H1 (cell line): Measurements from ENCODE around the gene GLRX.

Experiments used
- ASH2L ChIP-seq: fragments of 200-600, 300-600 bp; sonication (generic); IDR thresholded peaks from one replicate; pipeline ENCODE4 v1.7.1; 2017; ENCODE audit warnings: low read length
- BCL11A ChIP-seq, 2 experiments: IDR thresholded peaks; one replicate each; pipeline ENCODE4 v1.6.1; 2011; ENCODE audit warnings: low read depth in 2 of 2, low read length in 2 of 2, mild to moderate bottlenecking in 2 of 2
- CTCF ChIP-seq, 3 experiments: IDR thresholded peaks; 1 replicate in 2 of 3; 2 replicates in 1 of 3; pipeline versions ENCODE4 v1.5.1 to v1.6.1; 2011; ENCODE audit warnings: low read length in 3 of 3, mild to moderate bottlenecking in 3 of 3, inconsistent platforms in 2 of 3, low read depth in 1 of 3, moderate library complexity in 1 of 3; ENCODE audit not compliant: insufficient read depth in 1 of 3; ENCODE audit errors: control extremely low read depth in 1 of 3
- EGR1 ChIP-seq: IDR thresholded peaks from 2 replicates; pipeline ENCODE4 v1.6.1; 2011; ENCODE audit warnings: low read depth, low read length, borderline replicate concordance
- GTF2F1 ChIP-seq: IDR thresholded peaks from 2 replicates; pipeline ENCODE4 v1.6.1; 2012; ENCODE audit warnings: low read depth, low read length, improper control_type of control experiment, borderline replicate concordance
- MAFK ChIP-seq: IDR thresholded peaks from 2 replicates; pipeline ENCODE4 v1.6.1; 2012; ENCODE audit warnings: low read depth, mild to moderate bottlenecking, improper control_type of control experiment, low read length
- POLR2A ChIP-seq, 2 experiments: IDR thresholded peaks; 1 replicate in 1 of 2; 2 replicates in 1 of 2; pipeline ENCODE4 v1.6.1; 2011; ENCODE audit warnings: low read depth in 2 of 2, low read length in 2 of 2, mild to moderate bottlenecking in 2 of 2; ENCODE audit errors: control extremely low read depth in 1 of 2
- RAD21 ChIP-seq, 2 experiments: IDR thresholded peaks in 1 of 2; conservative IDR thresholded peaks in 1 of 2; 2 replicates each; pipeline ENCODE4 v1.6.1; 2011; ENCODE audit warnings: low read depth in 2 of 2, low read length in 2 of 2, improper control_type of control experiment in 1 of 2, inconsistent platforms in 1 of 2, mild to moderate bottlenecking in 1 of 2, moderate library complexity in 1 of 2
- SIX5 ChIP-seq: IDR thresholded peaks from 2 replicates; pipeline ENCODE4 v1.6.1; 2011; ENCODE audit warnings: mild to moderate bottlenecking, low read depth, low read length
- SP1 ChIP-seq: IDR thresholded peaks from 2 replicates; pipeline ENCODE4 v1.6.1; 2011; ENCODE audit warnings: low read depth, low read length
- TCF12 ChIP-seq: IDR thresholded peaks from 2 replicates; pipeline ENCODE4 v1.6.1; 2011; ENCODE audit warnings: low read depth, mild to moderate bottlenecking, low read length

DNA sequence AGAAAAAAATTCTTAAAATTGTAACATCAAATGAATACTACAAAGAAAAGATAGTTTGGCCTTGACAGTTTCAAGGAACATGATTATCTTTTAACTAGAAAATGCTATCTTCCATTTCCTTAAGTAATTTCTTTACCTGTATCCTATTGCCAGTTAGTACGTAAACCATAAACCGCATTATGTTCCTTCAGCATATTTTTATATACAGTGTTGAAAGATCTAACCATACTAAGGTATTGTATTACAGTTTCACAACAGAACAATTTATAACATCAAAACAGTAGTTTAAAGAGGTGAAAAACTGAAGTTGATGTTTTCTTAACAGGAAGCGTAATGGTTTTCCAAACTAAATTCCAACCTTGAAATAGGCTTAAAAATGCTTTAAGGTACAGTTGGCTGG is 45.1 kb downstream of the GLRX start:
- TF ChIP-seq RAD21 (IDR thresholded peaks at IDR 0.05 in 1 of 2, conservative IDR thresholded peaks at IDR 0.05 in 1 of 2; ENCODE audit: low read depth in 2 of 2, low read length in 2 of 2): no peak
- no peak for TF ChIP-seq POLR2A (IDR thresholded peaks at IDR 0.05; ENCODE audit: control extremely low read depth in 1 of 2, low read depth in 2 of 2, low read length in 2 of 2)
- TF ChIP-seq MAFK: no peak
- TF ChIP-seq SP1: no peak
- no peak for TF ChIP-seq TCF12
- no peak for TF ChIP-seq CTCF (IDR thresholded peaks at IDR 0.05; ENCODE audit: control extremely low read depth in 1 of 3, insufficient read depth in 1 of 3, low read depth in 1 of 3, low read length in 3 of 3)
- no peak for TF ChIP-seq BCL11A (IDR thresholded peaks at IDR 0.05; ENCODE audit: low read depth in 2 of 2, low read length in 2 of 2)
- TF ChIP-seq SIX5: no peak
- TF ChIP-seq ASH2L: no peak
- TF ChIP-seq EGR1: no peak
- no peak for TF ChIP-seq GTF2F1
